Measurements from ENCODE around the gene ITPRID1. TPM values are rescaled to one million over a fixed set of nuclear protein-coding genes. Genes with fewer than 3 reads are reported as not detected.

The ITPRID1 gene
- total RNA-seq, 1 donor from 2014 or later, result not detected

GRCh38 chr7:31553661-31554081 is 39.8 kb downstream of the ITPRID1 start:
- no peaks in the 10 kb centered on the region for H3K9me3 Mint-ChIP-seq
- no peaks in the 10 kb centered on the region for H3K36me3 Mint-ChIP-seq (ENCODE audit: low read depth)
- intact Hi-C loops (cut with micrococcal nuclease), result no loop called here
- no peak for ATAC-seq (ENCODE audit: low read depth)
- CTCF ChIA-PET, result no interaction called here
- no peak overlapping the region for H3K27ac Mint-ChIP-seq
- DNase-seq, result no peak
- no peaks in the 10 kb centered on the region for H3K4me1 Mint-ChIP-seq
- POLR2A ChIA-PET, result no interaction called here
- no peaks in the 10 kb centered on the region for H3K27me3 Mint-ChIP-seq
- no peak for TF ChIP-seq CTCF (IDR thresholded peaks at IDR 0.05)
- no peak overlapping the region for H3K4me3 Mint-ChIP-seq

GRCh38 chr7:31562002-31562401 is 48.1 kb downstream of the ITPRID1 start:
- POLR2A ChIA-PET, result no interaction called here
- DNase-seq (no peak), ATAC-seq (ENCODE audit: low read depth) (no peak)
- CTCF ChIA-PET, result no interaction called here
- Mint-ChIP-seq H3K27ac (no peak overlapping the region), H3K4me3 (no peak overlapping the region), H3K9me3 (no peaks in the 10 kb centered on the region), H3K27me3 (no peaks in the 10 kb centered on the region), H3K36me3 (ENCODE audit: low read depth) (no peaks in the 10 kb centered on the region), H3K4me1 (no peaks in the 10 kb centered on the region)
- intact Hi-C loops (cut with micrococcal nuclease), result no loop called here
- TF ChIP-seq CTCF (IDR thresholded peaks at IDR 0.05), result no peak

- no peak for TF ChIP-seq CTCF (IDR thresholded peaks at IDR 0.05)
- Mint-ChIP-seq H3K27ac (no peak overlapping the region), H3K4me3 (no peak overlapping the region), H3K36me3 (ENCODE audit: low read depth) (no peaks in the 10 kb centered on the region), H3K27me3 (no peaks in the 10 kb centered on the region), H3K4me1 (no peaks in the 10 kb centered on the region), H3K9me3 (no peaks in the 10 kb centered on the region)
- ChIA-PET POLR2A (no interaction called here), CTCF (no interaction called here)
- ATAC-seq (ENCODE audit: low read depth) (no peak), DNase-seq (no peak)
- intact Hi-C loops (cut with micrococcal nuclease), result no loop called here
Measured at GRCh38 chr7:31563522-31563921, 49.6 kb downstream of the ITPRID1 start.

- intact Hi-C loops (cut with micrococcal nuclease), result no loop called here
- H3K27me3 Mint-ChIP-seq, result no peaks in the 10 kb centered on the region
- H3K27ac Mint-ChIP-seq, result no peak overlapping the region
- H3K36me3 Mint-ChIP-seq (ENCODE audit: low read depth), result no peaks in the 10 kb centered on the region
- no peaks in the 10 kb centered on the region for H3K9me3 Mint-ChIP-seq
- DNase-seq, result no peak
- H3K4me1 Mint-ChIP-seq, result no peaks in the 10 kb centered on the region
- no peak overlapping the region for H3K4me3 Mint-ChIP-seq
- ChIA-PET CTCF (no interaction called here), POLR2A (no interaction called here)
- TF ChIP-seq CTCF (IDR thresholded peaks at IDR 0.05), result no peak
- ATAC-seq (ENCODE audit: low read depth), result no peak
Measured at GRCh38 chr7:31563951-31564350, 50.1 kb downstream of the ITPRID1 start.

DNA sequence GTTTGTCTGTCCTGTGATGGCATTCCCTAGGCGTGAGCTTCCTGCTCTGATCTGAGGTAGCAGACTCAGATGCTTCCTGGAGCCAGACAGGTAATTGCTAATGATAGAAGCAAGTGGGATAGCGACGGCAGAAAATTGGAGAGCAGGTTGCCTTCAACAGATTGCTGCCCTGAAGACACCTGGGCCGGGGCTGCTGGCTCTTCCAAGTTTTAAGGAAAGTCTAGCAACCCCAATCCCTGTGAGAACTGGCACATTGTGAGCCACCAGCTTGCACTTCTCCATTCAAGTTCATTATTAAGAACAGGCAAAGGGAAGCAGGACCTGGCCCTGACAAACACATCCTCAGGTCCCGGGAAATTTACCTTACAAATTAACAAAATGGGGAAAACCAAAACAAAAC is 50.8 kb downstream of the ITPRID1 start:
- CTCF ChIA-PET, result no interaction called here
- H3K4me1 Mint-ChIP-seq, result no peaks in the 10 kb centered on the region
- no peak overlapping the region for H3K4me3 Mint-ChIP-seq
- no peaks in the 10 kb centered on the region for H3K36me3 Mint-ChIP-seq (ENCODE audit: low read depth)
- no peak overlapping the region for H3K27ac Mint-ChIP-seq
- no peaks in the 10 kb centered on the region for H3K27me3 Mint-ChIP-seq
- TF ChIP-seq CTCF (IDR thresholded peaks at IDR 0.05), result no peak
- POLR2A ChIA-PET, result no interaction called here
- intact Hi-C loops (cut with micrococcal nuclease), result no loop called here
- no peaks in the 10 kb centered on the region for H3K9me3 Mint-ChIP-seq
- ATAC-seq (ENCODE audit: low read depth) (no peak), DNase-seq (no peak)
